ENCODE data around the gene ARID4A. TPM values are rescaled to one million over a fixed set of nuclear protein-coding genes. Genes with fewer than 3 reads are reported as not detected.

Gene ARID4A
- total and polyA plus RNA-seq, 9 of the 15 experiments (the other 6 are each of a cell fraction or from before 2014, with no cell fraction given), result 2.4 to 11.5 (median 8.7) TPM

DNA sequence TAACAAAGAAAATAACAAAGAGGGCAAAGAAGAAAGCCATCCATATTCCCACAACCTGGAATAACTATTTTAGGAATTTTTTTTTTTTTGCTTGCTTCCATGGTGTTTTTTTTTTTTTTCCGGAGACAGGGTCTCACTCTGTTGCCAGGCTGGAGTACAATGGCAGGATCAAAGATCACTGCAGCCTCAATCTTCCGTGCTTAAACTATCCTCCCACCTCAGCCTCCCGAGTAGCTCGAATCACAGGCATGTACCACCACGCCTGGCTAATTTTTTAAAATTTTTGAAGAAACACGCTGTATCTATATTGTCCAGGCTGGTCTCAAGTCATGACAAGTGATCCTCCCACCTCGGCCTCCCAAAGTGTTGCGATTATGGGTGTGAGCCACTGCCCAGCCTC is 20.2 kb upstream of the ARID4A start (continued):
- TF ChIP-seq CBX8 (IDR thresholded peaks at IDR 0.05; ENCODE audit: borderline replicate concordance, extremely low read depth, low read depth, low read length, poor library complexity, severe bottlenecking) (no peak), ETS2 (tag; IDR thresholded peaks at IDR 0.05; ENCODE audit: borderline replicate concordance, poor library complexity, severe bottlenecking) (no peak), EHMT2 (IDR thresholded peaks at IDR 0.05) (no peak)

GRCh38 chr14:58280954-58281787 is 17.2 kb upstream of the ARID4A start:
- H3K79me2 ChIP-seq (ENCODE audit: control insufficient read depth, insufficient read depth, low read length), result peaks cover 76% of the 10 kb centered on the region
- POLR2A ChIA-PET, result interaction anchor here (1.4 kb wide), 1 partner anchor 36 kb away, joined by 3 read pairs; the partner anchor contains the start of gene PSMA3
- 4% methylated on average over 3 of the region's 4 CpGs for WGBS (ENCODE audit: insufficient coverage, low coverage, missing lambda C conversion rate)
- peaks cover 0 to 25% of the 10 kb centered on the region in 2 experiments; a peak in 3 of 5 replicates for H3K4me1 ChIP-seq (replicated peaks in 1 of 2; ENCODE audit: control insufficient read depth in 2 of 2, insufficient read depth in 2 of 2, low read length in 2 of 2)
- H3K9ac ChIP-seq (ENCODE audit: insufficient read depth in 1 of 2, low read depth in 2 of 2, low read length in 2 of 2), result peak overlapping the region in 1 of 2 experiments; percentile 44; a peak in 1 of 4 replicates
- H3K27ac ChIP-seq (ENCODE audit: extremely low read depth, low read depth, low read length), result peak overlapping the region; percentile 84
- no peaks in the 10 kb centered on the region for H3K9me3 ChIP-seq (replicated peaks; ENCODE audit: control insufficient read depth, insufficient read depth, low read depth, low read length)
- no TSS peak for BruUV-seq (replicated peaks)
- peak overlapping the region; percentile 27 for H3K4me2 ChIP-seq (ENCODE audit: insufficient read depth, low read length)
- no peaks in the 10 kb centered on the region for H3K9me1 ChIP-seq (ENCODE audit: control insufficient read depth, insufficient read depth, low read length)
- peak; percentile 87 for ATAC-seq
- intact Hi-C loops (cut with micrococcal nuclease), result no loop called here
- CTCF ChIA-PET (ENCODE audit: low intra/inter-chr PET ratio), result interaction anchor here (0.5 to 0.6 kb wide), 2 partner anchors 17 to 30 kb away, joined by 3 read pairs; partner anchors contain the start of gene ARID4A
- no peak overlapping the region for H3K4me3 ChIP-seq
- no peaks in the 10 kb centered on the region for H3K27me3 ChIP-seq (ENCODE audit: control insufficient read depth in 2 of 2, insufficient read depth in 2 of 2, low read length in 2 of 2)
- in situ Hi-C loops (cut with MboI), result no loop called here
- FAIRE-seq, result peak; percentile 61
- H4K20me1 ChIP-seq (replicated peaks; ENCODE audit: control insufficient read depth, insufficient read depth, low read length), result peaks cover 6% of the 10 kb centered on the region
- no peak overlapping the region for H2AFZ ChIP-seq (ENCODE audit: low read depth, low read length)
- H3K36me3 ChIP-seq (ENCODE audit: control insufficient read depth, insufficient read depth, low read length), result peaks cover 80% of the 10 kb centered on the region
- peak; percentile 23 to 78 (median 47) for DNase-seq (ENCODE audit: extremely low read depth in 1 of 4, low spot score in 3 of 4)
- no peak for TF ChIP-seq NCOA1 (IDR thresholded peaks at IDR 0.05; ENCODE audit: low read depth)
- no peak for TF ChIP-seq ATF1 (CRISPR knock-in tag; IDR thresholded peaks at IDR 0.05)
- peak; percentile 68; the same call in 1 of the 2 replicates for TF ChIP-seq ATF1 (tag; IDR thresholded peaks at IDR 0.05)
- TF ChIP-seq CEBPG (CRISPR knock-in tag; IDR thresholded peaks at IDR 0.05), result no peak
- TF ChIP-seq CEBPG (tag; conservative IDR thresholded peaks at IDR 0.05 in 1 of 2, IDR thresholded peaks at IDR 0.05 in 1 of 2), result peak in 1 of 2 experiments; percentile 36; a peak in 1 of 4 replicates
- TF ChIP-seq DLX4 (CRISPR knock-in tag; IDR thresholded peaks at IDR 0.05), result no peak
- TF ChIP-seq GABPA (tag; conservative IDR thresholded peaks at IDR 0.05; ENCODE audit: low read depth), result peak; percentile 48
- peak; percentile 59 for TF ChIP-seq ELF1 (tag; IDR thresholded peaks at IDR 0.05)
- TF ChIP-seq ETV1 (tag; conservative IDR thresholded peaks at IDR 0.05; ENCODE audit: low read depth), result peak; percentile 80
- TF ChIP-seq NBN (IDR thresholded peaks at IDR 0.05; ENCODE audit: low read depth), result peak; percentile 60; the same call in 1 of the 2 replicates
- no peak for TF ChIP-seq NFXL1 (CRISPR knock-in tag; IDR thresholded peaks at IDR 0.05)
- peak; percentile 32; the same call in 1 of the 2 replicates for TF ChIP-seq TCF3 (CRISPR knock-in tag; IDR thresholded peaks at IDR 0.05)
- TF ChIP-seq ARID3A (IDR thresholded peaks at IDR 0.05; ENCODE audit: borderline replicate concordance, low read depth, low read length), result peak; percentile 77; the same call in 1 of the 2 replicates
- TF ChIP-seq NFE2 (IDR thresholded peaks at IDR 0.05; ENCODE audit: low read depth), result 0 out of 2 replicates have a peak, but pooled peaks have one; percentile 27
- no peak for TF ChIP-seq MYC (IDR thresholded peaks at IDR 0.05; ENCODE audit: low read depth, low read length)
- no peak for TF ChIP-seq MYC (CRISPR knock-in tag; IDR thresholded peaks at IDR 0.05; ENCODE audit: borderline replicate concordance, low read depth)
